HG03175 (cell line): ENCODE data around the gene MYOM1.

Experiments
- ATAC-seq: cut with Tn5 transposase; IDR thresholded peaks from one replicate; pipeline ENCODE4 v1.9.1; 2021; ENCODE audit warnings: mild to moderate bottlenecking, moderate library complexity; ENCODE audit not compliant: unreplicated experiment

Gene MYOM1

GRCh38 chr18:3190610-3191009 lies 29.2 kb downstream of the MYOM1 start:
- ATAC-seq, result no peak

GRCh38 chr18:3189884-3190283 lies 29.9 kb downstream of the MYOM1 start:
- no peak for ATAC-seq

GRCh38 chr18:3186678-3187658 lies 32.8 kb downstream of the MYOM1 start:
- no peak for ATAC-seq

DNA sequence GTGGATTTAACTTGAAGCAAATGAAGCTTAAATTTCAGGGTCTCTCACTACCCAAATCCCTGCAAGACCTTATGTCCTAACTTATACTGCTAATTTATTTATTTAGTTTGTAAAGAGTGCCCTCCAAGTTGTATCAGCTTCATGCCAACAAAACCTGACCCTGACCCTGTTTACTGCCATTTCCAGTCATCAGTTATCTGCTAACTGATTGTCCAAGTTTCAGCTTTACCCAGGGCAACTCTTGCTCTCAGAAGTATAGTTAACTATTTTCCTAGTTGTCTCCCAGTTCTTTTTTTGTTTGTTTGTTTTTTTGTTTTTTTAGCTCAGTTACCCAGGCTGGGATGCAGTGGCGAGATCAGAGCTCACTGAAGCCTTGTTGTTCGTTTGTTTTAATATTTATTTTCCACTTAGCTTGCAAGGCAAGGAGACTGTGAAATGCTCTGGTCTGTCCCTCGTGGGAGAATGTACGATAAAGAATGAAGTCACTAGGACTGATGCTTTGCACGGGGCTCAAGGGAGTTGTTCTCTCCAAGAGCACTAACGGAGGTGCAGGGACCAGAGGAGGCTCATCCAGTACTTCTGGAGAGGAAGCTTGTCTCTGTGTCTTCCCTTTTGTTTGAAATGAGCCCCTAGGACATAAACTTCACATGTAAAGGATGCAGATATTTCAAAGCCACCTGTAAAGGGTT lies 35.3 kb downstream of the MYOM1 start:
- ATAC-seq, result no peak

GRCh38 chr18:3183103-3183717 lies 36.6 kb downstream of the MYOM1 start:
- no peak for ATAC-seq

GRCh38 chr18:3180325-3180724 lies 39.4 kb downstream of the MYOM1 start:
- no peak for ATAC-seq

- peak; percentile 43 for ATAC-seq
Observed at GRCh38 chr18:3179430-3180089, 40.2 kb downstream of the MYOM1 start.

GRCh38 chr18:3177902-3178687 lies 41.7 kb downstream of the MYOM1 start:
- ATAC-seq, result peak; percentile 89

DNA sequence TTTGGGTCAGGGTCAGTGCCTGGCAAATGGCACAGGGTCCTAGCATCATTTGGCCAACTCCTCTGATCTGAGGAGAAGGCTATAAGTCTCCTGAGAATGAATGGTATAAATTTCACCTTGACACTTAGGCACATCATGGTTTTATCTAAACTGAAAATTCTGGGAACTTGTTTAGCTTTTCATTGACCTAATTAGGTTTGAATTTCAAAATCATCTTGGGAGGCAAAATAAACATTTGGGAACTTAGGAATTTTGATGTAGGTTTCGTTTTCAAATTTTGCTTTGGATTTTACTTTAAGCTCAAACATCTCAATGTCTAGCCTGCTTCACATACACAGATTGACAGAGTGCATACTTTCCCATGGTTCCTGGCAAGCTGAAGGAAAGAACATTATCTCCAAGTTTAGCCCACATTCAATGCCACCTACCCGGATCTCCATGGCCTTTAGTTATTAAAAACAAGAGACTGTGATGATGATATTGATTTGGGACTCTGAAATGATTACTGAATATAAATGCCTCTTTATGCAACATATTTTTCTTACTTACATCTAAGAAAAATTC lies 44.5 kb downstream of the MYOM1 start:
- no peak for ATAC-seq

DNA sequence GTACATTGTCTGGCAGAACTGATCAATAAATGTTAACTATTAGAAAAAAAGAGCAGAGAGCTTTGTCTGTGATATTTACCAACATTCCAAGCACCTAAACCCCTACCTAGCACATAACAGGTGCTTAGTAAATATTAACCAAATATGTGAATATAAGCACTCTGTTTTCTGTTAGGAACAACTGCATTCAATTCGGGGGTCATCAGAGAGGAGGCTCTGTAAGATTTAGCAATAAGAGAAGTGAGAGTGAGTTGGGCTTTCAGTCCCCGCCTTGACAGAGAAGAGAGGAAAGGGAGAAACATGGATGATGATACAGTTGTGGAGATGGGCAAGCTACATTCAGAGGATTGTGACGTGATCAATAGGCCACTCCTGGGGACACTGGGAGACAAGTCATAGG lies 47.7 kb downstream of the MYOM1 start:
- ATAC-seq, result no peak

DNA sequence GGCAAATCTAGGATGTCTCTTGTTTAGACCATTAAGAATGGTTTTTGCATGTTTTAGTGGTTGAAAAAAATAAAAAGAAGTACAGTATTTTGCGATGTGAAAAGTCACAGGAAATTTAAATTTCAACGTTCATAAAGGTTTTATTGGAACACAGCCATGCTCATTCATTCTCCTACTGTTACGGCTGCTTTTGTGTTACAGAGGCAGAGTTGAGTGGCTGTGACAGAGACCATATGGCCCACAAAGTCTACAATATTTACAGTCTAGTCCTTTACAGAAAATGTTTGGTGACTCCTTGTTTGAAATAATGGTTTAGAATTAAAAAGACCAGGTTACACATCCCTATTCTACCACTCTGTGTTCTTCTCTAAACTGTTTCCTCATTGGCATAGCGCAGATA lies 48.1 kb downstream of the MYOM1 start:
- ATAC-seq, result no peak

DNA sequence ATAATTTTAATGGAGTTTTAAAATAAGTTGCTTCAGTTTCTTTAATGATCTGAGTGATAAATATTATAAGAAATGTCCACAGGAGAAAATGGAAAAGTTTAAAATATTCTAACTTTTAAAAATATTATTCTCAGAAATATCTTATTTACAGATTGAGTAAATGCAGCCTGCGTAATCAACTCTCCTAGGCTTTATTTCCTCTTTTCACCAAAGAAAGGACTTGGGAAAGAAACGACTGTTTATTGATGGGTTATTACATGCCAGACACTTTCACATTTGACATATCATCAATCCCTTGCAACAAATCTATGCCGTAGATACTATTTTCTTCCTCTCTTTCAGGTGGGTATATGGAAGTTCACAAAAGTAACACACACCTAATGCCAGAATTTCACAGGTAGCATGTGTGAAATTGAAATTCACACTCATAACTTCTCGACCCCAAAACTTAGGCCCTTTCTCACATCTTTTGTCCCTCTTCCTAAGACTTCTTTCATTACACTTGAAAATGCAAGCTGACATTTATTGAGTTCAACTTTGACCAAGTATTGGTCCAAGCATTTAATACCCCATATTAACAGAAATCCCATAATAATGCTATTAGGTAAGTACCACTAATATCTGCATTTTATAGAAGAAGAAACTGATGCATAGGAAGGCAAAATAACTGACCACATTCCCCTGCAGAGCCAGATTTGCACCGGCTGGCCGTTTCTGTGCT lies 49.2 kb downstream of the MYOM1 start:
- ATAC-seq, result no peak

- ATAC-seq, result no peak
Observed at GRCh38 chr18:3164381-3164780, 55.4 kb downstream of the MYOM1 start.

DNA sequence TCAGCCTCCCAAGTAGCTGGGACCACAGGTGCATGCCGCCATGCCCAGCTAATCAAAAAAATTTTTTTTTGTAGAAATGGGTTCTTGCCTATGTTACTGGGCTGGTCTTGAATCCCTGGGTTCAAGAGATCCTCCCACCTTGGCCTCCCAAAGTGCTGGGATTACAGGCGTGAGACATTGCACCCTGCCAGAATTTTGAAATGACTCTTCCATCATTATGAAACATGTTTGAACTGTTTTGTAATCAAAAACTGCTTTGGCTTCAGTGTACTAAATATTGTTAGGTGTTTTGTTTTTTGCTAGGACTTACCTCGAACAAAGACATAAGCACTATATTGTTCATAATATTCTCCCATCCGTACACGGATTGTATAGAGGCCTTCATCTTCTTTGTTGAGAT lies 55.8 kb downstream of the MYOM1 start:
- no peak for ATAC-seq

- ATAC-seq, result no peak
Observed at GRCh38 chr18:3162181-3162580, 57.6 kb downstream of the MYOM1 start.

DNA sequence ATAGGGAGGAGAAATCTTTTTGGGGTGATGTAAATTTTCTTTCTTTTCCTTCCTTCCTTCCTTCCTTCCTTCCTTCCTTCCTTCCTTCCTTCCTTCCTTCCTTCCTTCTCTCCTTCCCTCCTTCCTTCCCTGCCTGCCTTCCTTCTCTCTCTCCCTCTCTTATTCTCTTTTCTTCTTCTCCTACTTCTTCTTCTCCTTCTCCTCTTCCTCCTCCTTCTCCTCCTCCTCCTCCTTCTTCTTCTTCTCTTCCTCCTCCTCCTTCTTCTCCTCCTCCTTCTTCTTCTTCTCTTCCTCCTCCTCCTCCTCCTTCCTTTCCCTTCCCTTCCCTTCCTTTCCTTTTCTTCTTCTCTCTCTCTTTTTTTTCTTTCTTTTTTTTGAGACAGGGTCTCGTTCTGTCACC lies 59.9 kb downstream of the MYOM1 start:
- no peak for ATAC-seq

DNA sequence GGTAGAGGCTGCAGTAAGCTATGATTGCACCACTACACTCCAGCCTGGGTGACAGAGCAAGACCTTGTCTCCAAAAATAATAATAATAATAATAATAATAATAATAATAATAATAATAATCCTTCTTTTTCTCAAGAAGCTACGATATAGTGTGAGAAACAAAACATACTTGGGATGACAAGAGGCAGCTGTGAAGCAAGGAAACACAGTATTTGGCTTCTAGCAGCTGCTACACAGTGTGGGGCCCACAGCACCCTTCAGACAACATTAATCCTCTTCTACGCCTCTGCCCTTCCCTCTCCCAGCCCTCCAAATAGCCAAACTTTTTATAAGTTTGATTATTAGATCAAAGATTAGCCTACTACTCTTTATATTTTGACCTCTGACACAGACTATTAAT lies 62.2 kb downstream of the MYOM1 start:
- no peak for ATAC-seq

GRCh38 chr18:3157086-3157485 lies 62.7 kb downstream of the MYOM1 start:
- no peak for ATAC-seq

GRCh38 chr18:3156325-3156640 lies 63.5 kb downstream of the MYOM1 start:
- no peak for ATAC-seq

- no peak for ATAC-seq
Observed at GRCh38 chr18:3154214-3154613, 65.6 kb downstream of the MYOM1 start.
